Measurements from ENCODE around the gene DTNB.

Gene DTNB

DNA sequence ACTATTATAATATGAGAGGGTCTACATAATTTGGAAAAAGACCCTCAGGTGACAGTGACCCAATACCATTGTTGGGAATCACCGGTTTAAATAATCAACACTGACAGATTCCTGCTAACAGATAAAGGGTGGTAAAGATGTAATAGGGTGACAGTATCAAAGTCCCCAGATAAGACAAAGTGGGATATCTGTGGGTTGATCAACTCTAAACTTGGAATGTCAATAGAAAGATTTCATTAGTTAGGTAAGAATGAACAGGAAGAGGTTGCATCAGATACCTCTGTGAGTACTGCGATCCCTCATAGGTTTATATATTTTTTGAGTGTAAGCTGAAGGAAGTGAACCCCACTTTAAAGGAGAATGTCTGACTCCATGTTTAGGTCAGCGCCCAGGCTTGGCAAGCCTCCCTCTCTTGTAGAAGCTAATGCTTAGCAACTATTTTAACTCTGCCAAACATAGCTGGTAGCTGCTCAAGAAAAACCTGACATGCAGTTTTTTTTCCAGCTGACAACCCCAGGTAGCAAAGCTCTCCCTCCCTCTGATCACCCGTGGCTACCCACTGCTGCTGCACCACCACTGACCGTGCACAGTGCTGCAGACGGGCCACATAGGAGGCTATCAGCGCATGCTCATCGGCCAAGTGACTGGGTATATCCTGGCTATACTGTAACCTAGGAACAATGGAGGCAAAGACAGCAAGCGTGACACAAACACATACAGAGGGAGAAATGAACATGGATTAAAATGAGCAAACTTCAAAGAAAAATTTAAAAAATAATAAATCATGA lies 218.4 kb downstream of the DTNB start:
- no peak for DNase-seq (ENCODE audit: low read depth)

DNA sequence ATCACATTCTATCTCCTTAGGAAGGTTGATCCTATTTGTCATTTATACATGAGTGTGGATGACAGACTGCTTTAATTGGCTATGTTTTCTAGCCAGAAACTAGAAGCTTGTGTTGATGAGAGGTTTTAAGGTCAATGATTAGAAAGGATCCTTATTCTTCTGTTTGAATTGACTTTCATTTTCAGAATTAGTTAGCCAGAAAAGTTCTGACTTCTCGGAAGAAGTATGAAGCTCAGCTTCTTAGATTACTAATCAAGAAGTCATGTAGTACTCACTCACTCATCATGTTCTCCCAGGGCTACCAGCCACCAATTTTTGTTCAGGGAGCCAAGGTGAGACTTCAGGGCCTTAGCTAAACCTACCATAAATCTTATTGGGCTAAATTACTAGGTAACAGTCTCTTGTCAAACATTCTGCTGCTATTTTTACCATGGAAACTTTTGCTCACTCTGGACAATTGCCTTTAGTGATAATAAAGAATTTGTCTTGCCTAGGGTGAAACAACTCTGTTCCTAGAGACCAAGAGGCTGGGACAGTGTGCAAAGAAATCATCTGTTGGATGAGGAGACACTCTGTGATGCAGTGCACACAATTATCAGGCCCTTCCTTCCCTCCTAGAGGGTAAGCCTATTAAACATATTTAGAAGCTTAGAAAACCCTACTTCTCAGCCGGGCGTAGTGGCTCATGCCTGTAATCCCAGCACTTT lies 220.0 kb downstream of the DTNB start:
- DNase-seq (ENCODE audit: low read depth) = no peak

DNA sequence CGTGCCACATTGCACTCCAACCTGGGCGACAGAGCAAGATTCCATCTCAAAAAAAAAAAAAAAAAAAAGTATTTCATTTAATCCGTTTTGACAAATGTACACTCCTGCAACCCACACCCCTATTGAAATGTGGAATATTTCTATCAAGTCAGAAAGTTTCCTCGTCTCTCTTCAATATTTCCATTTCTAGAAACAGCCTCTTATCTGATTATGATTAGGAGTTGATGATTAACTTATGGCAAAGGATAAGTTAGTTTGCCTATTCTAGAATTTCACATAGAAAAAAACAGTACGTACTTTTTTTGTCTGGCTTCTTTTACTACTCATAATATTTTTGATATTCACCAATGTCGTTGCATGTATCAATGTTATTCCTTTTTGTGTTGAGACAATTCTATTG lies 224.6 kb downstream of the DTNB start:
- DNase-seq (ENCODE audit: low read depth) = no peak

DNA sequence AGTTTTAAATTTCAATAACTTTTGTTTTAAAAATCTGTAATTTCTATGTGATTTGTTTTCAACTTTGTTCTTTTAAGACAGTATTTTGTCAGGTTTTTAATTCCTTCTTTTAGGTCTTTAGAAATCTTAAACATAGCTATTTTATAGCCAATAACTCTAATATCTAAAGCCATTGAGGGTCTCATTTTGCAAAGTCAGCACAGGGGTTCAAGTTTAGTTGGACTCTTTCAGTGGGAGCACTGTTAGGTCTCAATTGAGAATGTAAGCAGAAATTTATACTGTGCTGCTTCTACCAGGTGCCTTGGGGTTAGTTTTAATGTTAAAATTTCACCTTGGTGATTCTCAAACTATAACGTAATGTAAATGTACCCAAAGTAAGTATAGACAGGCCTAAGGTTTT lies 226.4 kb downstream of the DTNB start:
- DNase-seq (ENCODE audit: low read depth) = no peak

- DNase-seq (ENCODE audit: low read depth) = no peak
Measured at GRCh38 chr2:25446122-25446521, 227.3 kb downstream of the DTNB start.

GRCh38 chr2:25445464-25445863 lies 227.9 kb downstream of the DTNB start:
- no peak for DNase-seq (ENCODE audit: low read depth)

GRCh38 chr2:25444608-25445270 lies 228.6 kb downstream of the DTNB start:
- no peak for DNase-seq (ENCODE audit: low read depth)

GRCh38 chr2:25443766-25444165 lies 229.6 kb downstream of the DTNB start:
- DNase-seq (ENCODE audit: low read depth) = no peak

DNA sequence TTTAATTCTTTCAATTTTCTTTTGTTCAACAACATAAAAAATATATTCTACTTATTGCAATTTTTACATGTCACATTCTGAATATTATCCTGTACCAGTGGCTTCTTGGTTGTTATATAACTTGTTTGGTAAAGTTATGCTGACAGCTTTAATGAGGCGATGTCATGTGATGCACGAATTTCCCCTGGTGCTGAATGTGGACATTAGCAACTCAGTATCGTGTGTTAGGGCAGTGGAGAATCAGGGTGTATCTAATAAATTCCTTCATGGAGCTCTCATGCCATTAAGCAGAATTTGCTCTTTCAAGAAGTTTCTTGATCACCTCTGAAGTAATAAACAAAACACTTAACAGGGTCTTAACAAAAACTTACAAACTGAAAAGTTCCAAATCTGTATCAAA lies 232.0 kb downstream of the DTNB start:
- no peak for DNase-seq (ENCODE audit: low read depth)

DNA sequence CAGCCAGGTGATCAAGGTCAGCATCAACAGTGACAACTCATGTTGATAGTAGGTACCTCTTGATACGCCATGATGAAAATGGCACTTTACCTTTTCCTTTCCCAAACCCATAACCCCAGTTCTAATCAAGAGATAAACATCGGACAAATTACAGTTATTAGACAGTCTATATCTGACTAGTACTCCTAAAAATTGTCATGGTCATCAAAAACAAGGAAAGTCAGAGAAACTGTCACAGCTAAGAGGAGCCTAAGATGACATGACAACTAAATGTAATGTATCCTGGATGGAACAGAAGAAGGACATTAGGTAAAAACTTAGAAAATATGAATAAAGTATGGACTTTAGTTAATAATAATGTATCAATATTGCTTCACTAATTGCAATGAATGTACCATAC lies 234.6 kb downstream of the DTNB start:
- DNase-seq (ENCODE audit: low read depth) = no peak

GRCh38 chr2:25437881-25438662 lies 235.3 kb downstream of the DTNB start:
- no peak for DNase-seq (ENCODE audit: low read depth)

GRCh38 chr2:25435421-25435820 lies 238.0 kb downstream of the DTNB start:
- DNase-seq (ENCODE audit: low read depth) = no peak

GRCh38 chr2:25431604-25432003 lies 241.8 kb downstream of the DTNB start:
- no peak for DNase-seq (ENCODE audit: low read depth)

DNA sequence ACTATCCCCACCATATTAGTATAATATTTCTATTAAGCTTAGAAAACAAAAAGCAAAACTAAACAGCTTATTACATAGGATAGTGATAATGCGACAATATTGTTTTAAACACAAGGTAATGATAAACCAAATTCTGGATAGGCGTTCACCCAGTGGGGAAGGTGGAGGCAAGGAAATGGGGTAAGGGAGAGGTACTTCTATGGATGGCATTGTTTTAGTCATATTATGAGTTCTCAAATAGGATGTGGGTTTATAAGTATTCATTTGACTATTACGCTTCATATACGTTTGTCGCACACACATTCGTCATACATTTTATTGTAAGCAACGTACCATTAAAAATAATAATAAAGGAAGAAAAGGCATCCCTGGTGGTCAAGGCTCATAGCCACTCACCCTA lies 242.8 kb downstream of the DTNB start:
- no peak for DNase-seq (ENCODE audit: low read depth)

DNA sequence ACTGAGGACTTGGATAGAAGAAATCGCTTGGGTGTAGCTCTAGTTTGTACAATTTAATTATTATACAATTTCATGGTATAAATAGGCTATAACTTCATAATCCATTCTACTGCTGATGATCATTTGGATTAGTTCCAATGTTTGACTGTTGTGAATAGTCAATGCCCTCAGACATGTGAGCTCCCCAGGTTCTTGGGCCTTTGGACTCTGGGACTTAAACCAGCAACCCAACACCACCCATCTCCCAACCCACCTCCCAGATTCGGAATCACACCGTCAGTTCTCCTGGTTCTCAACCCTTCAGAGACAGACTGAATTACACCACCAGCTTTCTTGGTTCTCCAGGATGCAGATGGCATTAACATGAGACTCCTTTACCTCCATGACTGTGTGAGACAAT lies 247.1 kb downstream of the DTNB start:
- DNase-seq (ENCODE audit: low read depth) = no peak

DNA sequence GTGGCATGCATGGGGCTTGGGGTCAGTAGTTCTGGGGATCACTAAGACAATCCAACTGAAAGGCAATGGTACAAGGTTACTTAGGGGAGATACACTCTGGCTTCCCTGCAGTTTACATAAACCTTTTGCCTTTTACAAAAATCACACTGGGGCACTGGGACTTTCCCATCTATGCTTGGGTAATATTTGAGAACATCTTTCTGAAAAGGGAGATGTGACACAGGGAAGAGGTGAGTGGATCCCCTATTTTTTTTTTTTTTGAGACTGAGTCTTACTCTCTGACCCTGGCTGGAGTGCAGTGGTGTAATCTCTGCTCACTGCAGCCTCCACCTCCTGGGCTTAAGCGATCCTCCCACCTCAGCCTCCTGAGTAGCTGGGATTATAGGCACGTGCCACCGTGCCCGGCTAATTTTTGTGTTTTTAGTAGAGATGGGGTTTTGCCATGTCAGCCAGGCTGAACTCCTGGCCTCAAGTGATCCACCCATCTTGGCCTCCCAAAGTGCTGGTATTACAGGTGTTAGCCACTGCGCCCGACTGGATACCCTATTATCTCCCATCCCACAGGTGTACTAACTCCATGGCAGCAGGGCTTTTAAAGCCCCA lies 248.8 kb downstream of the DTNB start:
- DNase-seq (ENCODE audit: low read depth) = no peak

- DNase-seq (ENCODE audit: low read depth) = no peak
Measured at GRCh38 chr2:25421820-25422411, 251.5 kb downstream of the DTNB start.

DNA sequence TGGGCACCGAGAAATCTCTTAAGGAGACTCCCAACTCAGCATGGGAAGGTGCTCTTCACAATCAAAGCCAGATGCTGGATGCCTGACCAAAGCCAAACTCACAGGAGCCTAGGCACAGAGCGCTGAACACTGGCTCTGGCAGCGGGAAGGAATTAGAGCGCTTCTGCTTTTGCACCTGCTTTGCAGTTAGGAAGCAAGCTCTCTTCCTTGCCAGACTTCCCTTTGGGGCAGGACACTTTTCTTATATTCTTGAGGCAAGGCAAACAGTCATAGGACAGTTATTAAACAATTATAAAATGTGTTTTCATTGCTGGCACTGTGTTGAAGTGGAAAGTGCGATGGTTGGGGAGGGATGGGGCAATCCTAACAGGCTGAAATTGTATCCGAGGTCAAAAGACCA lies 252.1 kb downstream of the DTNB start:
- no peak for DNase-seq (ENCODE audit: low read depth)

DNA sequence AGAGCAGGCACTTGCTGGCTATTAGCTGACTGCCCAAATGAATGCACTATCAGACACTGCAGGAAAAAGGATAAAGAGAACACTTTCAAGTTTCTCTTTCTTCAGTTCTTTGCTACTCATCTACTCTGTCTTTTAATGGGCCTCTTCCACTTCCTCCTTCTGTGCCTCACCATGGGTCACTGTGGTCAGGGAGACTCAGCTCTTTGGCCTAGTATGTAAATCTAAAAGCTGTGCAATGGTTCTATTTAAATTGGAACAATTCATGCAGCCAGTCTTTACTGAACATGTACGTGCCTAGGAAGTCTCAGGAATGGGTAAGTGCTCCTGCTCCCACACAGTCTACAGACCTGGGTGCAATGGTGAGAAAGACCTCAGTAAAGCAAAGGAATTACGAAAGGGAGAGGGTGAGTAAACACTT lies 252.5 kb downstream of the DTNB start:
- DNase-seq (ENCODE audit: low read depth) = no peak

DNA sequence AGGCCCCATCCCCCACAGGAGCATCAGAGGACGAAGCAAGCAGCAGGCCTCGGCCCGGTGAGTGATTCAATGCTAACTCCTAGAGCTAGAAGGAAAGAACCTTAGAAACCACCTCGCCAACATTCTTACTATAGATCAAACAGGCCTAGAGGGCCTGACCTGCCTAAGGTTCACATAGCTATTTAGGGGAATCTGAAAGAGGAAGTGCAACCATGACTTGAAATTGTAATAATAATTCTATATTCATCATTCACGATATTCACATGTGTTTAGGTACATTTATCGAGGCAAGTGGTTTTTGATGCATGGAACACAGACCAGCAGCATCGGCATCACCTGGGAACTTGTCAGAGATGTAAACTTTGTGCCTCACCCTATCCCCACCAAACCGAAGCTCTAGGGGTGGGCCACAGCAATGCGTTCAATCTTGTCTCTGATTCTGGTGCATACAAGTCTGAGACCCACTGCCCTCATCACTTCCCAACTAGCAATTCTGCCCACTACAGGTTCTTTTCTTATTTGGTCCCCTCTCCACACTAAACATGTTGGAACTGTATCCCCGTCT lies 253.6 kb downstream of the DTNB start:
- DNase-seq (ENCODE audit: low read depth) = no peak
